H54 (cell line): ENCODE measurements around the gene SYTL4.

Experiments used
- DNase-seq: peaks from one replicate; pipeline ENCODE4 v3.0.0; 2011; ENCODE audit warnings: low spot score, mixed read lengths; ENCODE audit not compliant: insufficient read length
- FAIRE-seq: peaks from 3 replicates; lab custom pipeline; 2011; peaks lifted over from hg19 to GRCh38; lab: Jason Lieb, UNC
- POLR2A ChIP-seq: IDR thresholded peaks from 2 replicates; pipeline ENCODE4 v1.6.1; 2011; ENCODE audit warnings: low read depth, mild to moderate bottlenecking, low read length

The SYTL4 gene

DNA sequence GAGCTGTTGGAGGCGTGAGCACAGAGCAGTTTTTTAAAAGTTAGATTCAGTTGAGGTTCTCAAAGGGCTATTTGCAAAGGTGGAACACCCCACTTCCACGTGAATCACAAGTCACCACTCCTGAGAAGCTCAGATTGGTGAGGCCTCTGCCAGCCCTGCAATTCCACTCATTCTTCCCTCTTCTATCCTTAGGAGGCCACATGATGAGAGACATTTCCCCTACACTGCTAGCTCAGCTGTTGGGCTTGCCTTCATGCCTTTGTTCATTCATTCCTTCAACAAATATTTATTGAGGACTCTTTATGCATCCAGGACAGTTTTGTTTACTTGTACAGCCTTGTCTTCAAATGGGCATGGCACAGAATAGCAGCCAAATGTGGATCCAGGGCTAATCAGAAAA lies 84.2 kb downstream of the SYTL4 start:
- DNase-seq: no peak
- no peak for TF ChIP-seq POLR2A
- FAIRE-seq: no peak

GRCh38 chrX:100647095-100647494 lies 84.8 kb downstream of the SYTL4 start:
- TF ChIP-seq POLR2A: no peak
- DNase-seq (no peak), FAIRE-seq (no peak)

DNA sequence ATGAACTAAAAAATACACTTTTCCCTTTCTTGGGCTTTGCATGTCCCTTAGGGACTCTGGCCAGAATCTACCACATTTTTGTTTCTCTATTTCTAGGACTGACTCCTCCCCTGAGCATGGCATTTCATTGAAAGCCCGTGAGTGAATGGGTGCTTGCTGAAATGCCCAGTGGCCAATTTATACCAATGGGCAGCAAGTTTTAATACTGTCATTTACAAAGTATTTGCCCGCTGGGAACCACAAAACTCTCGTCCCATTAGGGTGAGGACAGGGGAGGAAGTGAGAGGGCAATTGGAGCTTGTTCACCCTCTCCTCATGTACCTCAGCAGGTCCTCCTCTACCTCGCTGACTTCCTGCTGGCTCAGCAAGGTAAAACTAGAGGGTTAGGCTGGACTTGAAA lies 86.8 kb downstream of the SYTL4 start:
- TF ChIP-seq POLR2A: no peak
- no peak for FAIRE-seq
- no peak for DNase-seq

- no peak for TF ChIP-seq POLR2A
- FAIRE-seq (peak; percentile 97), DNase-seq (peak; percentile 33)
Measured at GRCh38 chrX:100643956-100644860, 87.7 kb downstream of the SYTL4 start, which contains the start of gene SRPX2. TSS of gene SRPX2 (plus strand) at chrX:100644199. CDS start at chrX:100646323, 2,124 bp downstream.

DNA sequence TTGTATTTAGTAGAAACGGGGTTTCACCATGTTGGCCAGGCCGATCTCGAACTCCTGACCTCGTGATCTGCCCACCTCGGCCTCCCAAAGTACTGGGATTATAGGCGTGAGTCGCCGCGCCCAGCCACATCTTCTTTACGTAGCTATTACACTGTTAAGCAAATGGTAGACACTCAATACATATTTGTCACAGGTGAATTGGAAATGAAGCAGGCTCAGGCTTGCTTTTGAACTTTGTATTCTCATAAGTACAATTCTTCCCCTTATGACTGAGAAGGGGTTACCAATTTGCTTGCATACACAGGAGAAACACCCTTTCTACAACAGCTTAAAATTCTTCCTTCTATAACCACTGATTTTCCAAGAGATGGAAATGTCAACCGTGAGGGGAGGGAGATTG lies 88.7 kb downstream of the SYTL4 start:
- DNase-seq (no peak), FAIRE-seq (no peak)
- no peak for TF ChIP-seq POLR2A

GRCh38 chrX:100642290-100642689 lies 89.6 kb downstream of the SYTL4 start:
- no peak for TF ChIP-seq POLR2A
- DNase-seq (no peak), FAIRE-seq (no peak)

DNA sequence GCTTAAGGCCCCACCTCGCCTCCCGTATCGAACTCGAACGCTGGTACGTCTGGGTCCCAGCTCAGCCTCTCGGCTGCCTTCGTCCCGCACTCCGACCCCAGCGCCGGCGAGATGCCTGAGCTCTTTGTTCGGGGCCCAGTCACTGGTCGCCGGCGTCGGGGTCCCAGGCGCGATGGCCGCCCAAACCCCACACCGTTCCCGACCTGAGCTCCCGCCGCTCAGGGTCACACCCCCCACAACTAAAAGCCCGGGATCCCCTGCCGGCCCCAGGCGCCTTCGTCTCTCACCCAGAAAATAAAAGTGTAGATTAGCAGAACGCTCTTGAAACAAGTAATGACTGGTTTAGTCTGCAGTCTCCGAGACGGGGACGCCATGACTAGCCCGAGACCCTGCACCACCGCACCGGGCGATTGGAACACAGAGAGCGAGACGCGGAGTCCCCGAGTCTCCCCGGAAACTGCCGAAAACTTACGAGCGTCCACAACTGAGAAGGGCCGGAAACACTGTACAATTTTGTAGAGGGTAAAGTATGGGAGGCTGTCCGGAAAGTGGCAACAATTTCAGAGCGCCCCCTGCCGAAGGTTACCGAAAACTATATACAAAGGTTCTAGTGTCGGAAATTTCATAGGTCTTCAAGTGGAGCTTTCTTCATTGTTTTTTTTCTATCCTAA lies 95.5 kb downstream of the SYTL4 start, which contains the start of gene TSPAN6:
Gene TSPAN6 (minus strand): TSS at position 486 of the 671 bp plus-strand sequence. CDS start 112 bp downstream, at position 374.
- DNase-seq (peak; percentile 56), FAIRE-seq (peak; percentile 75)
- TF ChIP-seq POLR2A: no peak

DNA sequence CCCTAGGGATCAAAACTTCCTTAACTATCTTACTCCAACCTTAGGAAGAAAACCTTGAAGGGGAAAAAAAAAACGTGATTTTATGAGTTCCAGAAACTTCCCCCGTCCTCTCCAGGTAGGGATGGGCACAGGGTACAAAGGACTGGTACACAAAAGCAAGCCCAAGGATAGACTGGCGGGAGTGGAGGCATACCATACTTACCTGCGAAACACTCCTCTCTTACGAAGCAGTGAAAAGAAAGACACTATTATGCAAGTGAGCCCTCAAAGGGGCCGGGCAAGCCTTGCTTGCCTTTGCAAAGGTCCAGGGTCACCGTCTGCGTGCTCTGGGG lies 96.0 kb downstream of the SYTL4 start:
- DNase-seq (no peak), FAIRE-seq (no peak)
- no peak for TF ChIP-seq POLR2A

- FAIRE-seq (no peak), DNase-seq (no peak)
- no peak for TF ChIP-seq POLR2A
Measured at GRCh38 chrX:100635040-100635439, 96.9 kb downstream of the SYTL4 start.

GRCh38 chrX:100625985-100626491 lies 105.9 kb downstream of the SYTL4 start:
- TF ChIP-seq POLR2A: no peak
- no peak for FAIRE-seq

More at GRCh38 chrX:100625985-100626491, 105.9 kb downstream of the SYTL4 start:
- no peak for DNase-seq
